COLO829 (cell line): Measurements from ENCODE around the gene DHRS3.
"Not testable (repeated sequence)": the region's sequence is repeated elsewhere in the genome, so short reads cannot be mapped to it uniquely, and the experiment has no call there.

Experiments used
- DNase-seq: peaks from one replicate; pipeline ENCODE4 v3.0.0; 2012; ENCODE audit warnings: low spot score

Gene DHRS3

GRCh38 chr1:12539320-12539704 lies 78.7 kb downstream of the DHRS3 start:
- DNase-seq: no peak

DNA sequence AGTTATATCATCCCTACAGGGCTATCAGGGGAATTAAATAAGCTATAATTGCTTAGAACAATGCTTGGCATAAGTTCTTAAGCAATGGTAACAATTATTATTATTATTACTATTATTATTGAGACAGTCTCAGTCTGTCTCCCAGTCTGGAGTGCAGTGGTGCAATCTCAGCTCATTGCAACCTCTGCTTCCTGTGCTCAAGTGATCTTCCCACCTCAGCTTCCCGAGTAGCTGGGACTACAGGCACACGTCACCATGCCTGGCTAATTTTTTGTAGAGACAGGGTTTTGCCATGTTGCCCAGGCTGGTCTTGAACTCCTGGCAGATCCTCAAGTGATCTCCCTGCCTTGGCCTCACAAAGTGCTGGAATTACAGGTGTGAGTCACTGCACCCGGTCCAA lies 79.5 kb downstream of the DHRS3 start:
- DNase-seq: not testable (repeated sequence)

DNA sequence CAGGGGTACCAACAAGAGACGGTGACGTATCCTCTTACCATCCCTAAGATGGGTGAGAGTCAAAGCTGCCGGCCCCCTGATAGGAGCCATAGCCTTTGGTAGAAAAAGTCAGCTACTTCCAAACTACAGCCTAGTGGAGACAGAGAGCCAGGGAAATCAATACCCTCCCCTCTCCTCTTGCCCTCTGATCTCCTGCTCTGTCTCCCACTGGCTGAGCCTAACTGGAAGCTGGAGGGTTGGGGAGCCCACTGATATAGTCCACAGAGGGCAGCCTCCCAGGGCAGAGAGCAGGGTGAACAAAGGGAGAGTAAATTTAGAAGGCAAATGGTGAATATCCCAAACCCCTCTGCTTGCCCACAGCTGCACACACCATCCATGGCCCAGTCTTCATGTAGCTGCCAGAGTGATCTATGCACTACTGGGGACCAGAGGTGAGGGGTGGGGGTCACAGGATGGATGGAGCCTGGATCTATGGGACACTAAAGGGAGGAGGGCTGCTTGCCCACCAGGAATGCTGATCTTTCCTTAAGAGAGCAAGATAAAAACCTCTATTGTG lies 80.0 kb downstream of the DHRS3 start:
- no peak for DNase-seq

DNA sequence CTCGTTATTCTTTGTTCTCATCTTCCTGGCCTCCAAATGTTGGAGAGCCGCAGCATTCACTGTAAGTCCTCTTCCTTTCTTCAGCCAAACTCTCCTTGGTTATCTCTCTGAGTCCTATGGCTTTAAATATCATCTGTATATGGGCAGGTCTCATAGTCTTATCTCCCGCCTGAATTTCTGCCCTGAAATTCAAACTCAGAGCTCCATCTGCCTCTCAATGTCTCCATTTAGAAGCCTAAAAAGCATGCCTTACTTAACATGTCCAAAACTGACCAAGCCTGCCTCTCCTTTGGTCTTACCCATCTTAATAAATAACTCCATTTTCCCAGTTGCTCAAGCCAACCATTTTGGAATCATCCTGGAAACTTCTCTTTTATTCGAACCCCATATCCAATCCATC lies 80.7 kb downstream of the DHRS3 start:
- DNase-seq: no peak

GRCh38 chr1:12536023-12536639 lies 81.9 kb downstream of the DHRS3 start:
- no peak for DNase-seq

GRCh38 chr1:12532405-12533315 lies 85.3 kb downstream of the DHRS3 start:
- no peak for DNase-seq

GRCh38 chr1:12531179-12531499 lies 86.9 kb downstream of the DHRS3 start:
- DNase-seq: no peak

GRCh38 chr1:12530462-12531178 lies 87.4 kb downstream of the DHRS3 start:
- DNase-seq: no peak

- DNase-seq: no peak
Observed at GRCh38 chr1:12529640-12530174, 88.3 kb downstream of the DHRS3 start.

- no peak for DNase-seq
Observed at GRCh38 chr1:12528021-12528852, 89.8 kb downstream of the DHRS3 start.

DNA sequence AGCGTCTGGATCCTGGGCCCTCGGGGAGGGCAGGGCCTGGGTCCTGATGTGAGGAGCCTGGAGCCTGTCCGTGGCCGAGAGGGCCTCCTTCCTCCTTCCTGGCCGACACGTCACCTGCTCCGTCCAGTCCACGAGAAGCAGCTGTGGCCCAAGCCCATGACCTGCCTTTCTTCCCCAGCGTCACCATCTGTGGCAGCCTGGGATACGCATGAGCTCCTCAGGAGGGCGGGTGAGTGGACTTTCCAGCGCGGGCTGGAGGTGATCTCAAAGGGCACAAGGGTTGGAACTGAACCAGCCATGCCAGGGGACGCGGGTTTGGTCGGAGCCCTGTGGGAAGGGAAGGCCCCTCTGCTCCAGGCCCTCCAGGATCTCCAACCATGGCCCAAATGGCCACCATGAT lies 90.4 kb downstream of the DHRS3 start:
- no peak for DNase-seq

DNA sequence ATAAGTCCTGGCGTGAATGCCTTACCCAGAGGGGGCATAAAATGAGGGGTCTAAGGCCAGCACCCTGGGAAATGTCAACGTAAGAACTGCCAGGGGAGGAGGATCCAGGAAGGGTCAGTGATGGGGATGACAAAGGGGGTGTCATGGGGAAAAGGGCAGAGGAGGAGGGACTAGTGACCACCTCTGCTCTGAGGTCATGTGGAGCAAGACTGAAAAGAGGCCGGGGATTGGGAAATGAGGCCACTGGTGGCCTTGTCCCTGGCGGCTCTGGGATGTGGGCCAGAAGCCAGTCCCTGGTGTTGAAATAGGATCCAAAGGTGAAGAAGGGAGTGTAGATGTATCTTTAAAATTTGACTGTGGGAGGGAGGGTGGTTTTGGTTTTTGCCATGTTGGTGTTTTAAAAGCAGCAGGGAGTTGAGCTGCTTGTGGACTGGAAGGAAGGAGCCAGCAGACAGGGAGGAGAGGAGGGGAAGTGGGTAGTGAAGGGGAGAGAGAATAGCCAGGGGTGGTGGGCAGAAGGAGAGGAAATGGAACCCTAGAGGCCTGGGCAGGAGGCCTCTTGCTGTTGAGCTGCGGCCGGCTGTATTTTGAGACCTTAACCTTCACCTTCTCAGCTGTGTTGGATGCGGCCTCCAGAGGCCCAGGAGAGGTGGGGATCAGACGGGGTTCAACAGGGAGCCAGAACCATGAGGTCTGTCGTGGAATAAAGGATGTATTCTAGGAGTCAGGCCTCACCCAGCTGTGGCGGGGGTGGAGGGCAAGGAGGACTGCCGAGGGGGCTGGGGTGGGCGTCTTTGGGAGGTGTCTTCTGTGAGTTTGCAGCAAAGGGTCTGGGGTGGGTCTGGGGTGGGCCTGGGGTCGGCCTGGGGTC lies 92.5 kb downstream of the DHRS3 start:
- DNase-seq: no peak

- no peak for DNase-seq
Observed at GRCh38 chr1:12524266-12524665, 93.7 kb downstream of the DHRS3 start.

GRCh38 chr1:12522780-12523179 lies 95.2 kb downstream of the DHRS3 start:
- DNase-seq: not testable (repeated sequence)

GRCh38 chr1:12521096-12521495 lies 96.9 kb downstream of the DHRS3 start:
- no peak for DNase-seq

DNA sequence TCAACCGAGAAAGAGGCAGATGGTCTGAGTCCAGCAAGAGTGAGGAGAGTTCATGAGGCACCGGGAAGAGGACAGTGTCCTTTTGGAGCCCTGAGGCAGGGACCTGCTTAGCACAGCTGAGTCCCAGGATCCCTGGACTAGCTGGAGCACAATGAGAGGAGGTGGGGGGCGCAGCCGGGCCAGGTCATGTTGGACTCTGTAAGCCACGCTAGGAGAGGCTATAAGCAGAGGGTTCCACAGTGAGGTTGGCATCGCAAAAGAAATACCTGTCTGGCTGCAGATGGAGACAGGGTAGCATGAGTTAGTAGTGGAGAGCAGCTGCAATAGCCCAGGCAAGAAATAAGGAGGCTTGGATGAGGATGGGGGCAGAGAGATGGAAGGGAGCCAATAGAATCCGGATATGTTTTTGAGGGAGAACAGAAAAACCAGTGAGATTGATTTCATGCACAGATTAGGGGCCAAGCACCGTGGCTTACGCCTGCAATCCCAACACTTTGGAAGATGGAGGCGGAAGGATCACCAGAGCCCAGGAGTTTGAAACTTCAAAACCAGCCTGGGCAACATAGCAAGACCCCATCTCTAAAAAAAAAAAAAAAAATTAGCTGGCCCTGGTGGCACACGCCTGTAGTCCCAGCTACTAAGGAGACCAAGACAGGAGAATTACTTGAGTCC lies 98.2 kb downstream of the DHRS3 start:
- DNase-seq: no peak

GRCh38 chr1:12518931-12519692 lies 98.9 kb downstream of the DHRS3 start:
- DNase-seq: no peak
